ENCODE data around the gene LGALS3. TPM values are rescaled to one million over a fixed set of nuclear protein-coding genes. Genes with fewer than 3 reads are reported as not detected.
A peak's percentile ranks its signal among the peaks of the same experiment; 100 is the strongest.

The LGALS3 gene
- total RNA-seq, 1 donor from 2014 or later = 351 TPM

DNA sequence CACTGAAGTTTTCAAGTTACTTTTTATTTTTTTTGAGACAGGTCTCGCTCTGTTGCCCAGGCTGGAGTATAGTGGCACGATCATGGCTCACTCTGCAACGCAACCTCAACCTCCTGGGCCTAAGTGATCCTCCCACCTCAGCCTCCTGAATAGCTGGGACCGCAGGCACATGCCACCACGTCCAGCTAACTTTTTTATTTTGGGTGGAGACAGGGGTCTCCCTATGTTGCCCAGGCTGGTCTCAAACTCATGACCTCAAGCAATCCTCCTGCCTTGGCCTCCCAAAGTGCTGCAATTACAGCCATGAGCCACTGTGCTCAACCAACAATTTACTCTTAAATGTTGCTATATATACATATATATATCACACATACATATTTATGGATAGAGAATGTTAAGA is 27.4 kb upstream of the LGALS3 start:
- Histone ChIP-seq H3K27me3 (no peaks in the 10 kb centered on the region), H3K4me1 (peaks cover 81% of the 10 kb centered on the region), H3K9me3 (no peaks in the 10 kb centered on the region), H3K36me3 (no peaks in the 10 kb centered on the region), H3K4me3 (no peak overlapping the region), H3K27ac (peak overlapping the region; percentile 96)
- ATAC-seq (no peak), DNase-seq (no peak)
- TF ChIP-seq, protein P1, sequence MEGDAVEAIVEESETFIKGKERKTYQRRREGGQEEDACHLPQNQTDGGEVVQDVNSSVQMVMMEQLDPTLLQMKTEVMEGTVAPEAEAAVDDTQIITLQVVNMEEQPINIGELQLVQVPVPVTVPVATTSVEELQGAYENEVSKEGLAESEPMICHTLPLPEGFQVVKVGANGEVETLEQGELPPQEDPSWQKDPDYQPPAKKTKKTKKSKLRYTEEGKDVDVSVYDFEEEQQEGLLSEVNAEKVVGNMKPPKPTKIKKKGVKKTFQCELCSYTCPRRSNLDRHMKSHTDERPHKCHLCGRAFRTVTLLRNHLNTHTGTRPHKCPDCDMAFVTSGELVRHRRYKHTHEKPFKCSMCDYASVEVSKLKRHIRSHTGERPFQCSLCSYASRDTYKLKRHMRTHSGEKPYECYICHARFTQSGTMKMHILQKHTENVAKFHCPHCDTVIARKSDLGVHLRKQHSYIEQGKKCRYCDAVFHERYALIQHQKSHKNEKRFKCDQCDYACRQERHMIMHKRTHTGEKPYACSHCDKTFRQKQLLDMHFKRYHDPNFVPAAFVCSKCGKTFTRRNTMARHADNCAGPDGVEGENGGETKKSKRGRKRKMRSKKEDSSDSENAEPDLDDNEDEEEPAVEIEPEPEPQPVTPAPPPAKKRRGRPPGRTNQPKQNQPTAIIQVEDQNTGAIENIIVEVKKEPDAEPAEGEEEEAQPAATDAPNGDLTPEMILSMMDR (IDR thresholded peaks at IDR 0.05) = no peak
- intact Hi-C loops (cut with DNase I) = no loop called here

DNA sequence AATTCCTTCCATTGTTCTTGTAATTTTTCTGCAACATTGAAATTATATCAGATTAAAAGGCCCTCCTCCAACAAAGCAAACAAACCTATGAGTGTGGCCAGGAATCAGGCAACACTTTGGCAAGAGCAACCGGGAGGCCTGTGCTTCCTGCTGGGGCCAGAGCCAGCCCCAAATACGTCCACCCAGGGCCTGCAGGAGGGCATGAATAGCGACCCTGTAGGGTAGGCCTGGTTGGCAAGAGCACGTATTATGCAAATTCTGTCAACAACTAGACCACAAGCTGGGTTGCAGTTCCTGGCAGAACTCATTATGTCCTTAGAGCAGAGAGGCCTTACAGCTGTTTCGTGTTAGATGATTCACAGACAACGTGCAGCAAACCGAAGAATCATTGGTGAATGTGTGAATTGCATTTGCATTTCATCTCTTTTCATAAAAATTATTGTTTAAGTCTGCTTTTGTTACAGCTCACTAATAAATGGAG is 26.9 kb upstream of the LGALS3 start:
- H3K4me3 ChIP-seq = no peak overlapping the region
- TF ChIP-seq, protein P1 (IDR thresholded peaks at IDR 0.05) = no peak
- no peaks in the 10 kb centered on the region for H3K9me3 ChIP-seq
- ATAC-seq (peak; percentile 81), DNase-seq (peak; percentile 88)
- H3K27ac ChIP-seq = peak overlapping the region; percentile 96
- no peaks in the 10 kb centered on the region for H3K36me3 ChIP-seq
- H3K4me1 ChIP-seq = peaks cover 86% of the 10 kb centered on the region
- H3K27me3 ChIP-seq = no peaks in the 10 kb centered on the region
- intact Hi-C loops (cut with DNase I) = no loop called here

DNA sequence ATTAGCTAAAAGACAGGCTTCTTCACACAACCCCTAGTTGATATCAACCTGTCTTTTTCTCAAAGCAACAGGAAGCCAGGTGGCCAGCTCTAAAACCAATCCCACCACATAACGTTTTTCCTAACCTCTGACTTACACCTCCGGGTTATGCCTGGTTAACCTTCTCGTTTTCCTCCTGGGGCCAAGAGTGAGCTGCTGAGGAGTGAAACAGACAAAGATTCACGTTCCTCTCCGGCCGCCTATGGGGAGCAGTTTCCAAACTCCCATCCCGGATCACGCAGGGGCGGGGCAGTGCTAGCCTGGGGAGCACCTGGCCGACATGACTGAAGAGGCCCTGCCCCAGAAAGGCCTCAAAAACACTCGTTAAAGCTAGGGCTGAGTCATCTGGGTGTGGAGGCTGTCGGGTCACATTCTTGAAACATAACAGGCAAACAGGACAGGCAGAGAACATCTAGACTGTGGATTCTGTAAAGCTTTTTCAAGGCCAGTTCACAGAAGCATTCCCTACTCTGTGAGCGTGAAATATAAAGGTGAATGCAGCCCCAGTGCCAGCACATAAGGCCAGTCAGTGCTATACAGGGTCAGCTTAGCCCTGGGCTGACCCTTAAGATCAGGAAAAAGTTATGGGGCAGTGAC is 25.9 kb upstream of the LGALS3 start:
- Histone ChIP-seq H3K27me3 (no peaks in the 10 kb centered on the region), H3K4me3 (peak overlapping the region; percentile 28), H3K9me3 (no peaks in the 10 kb centered on the region), H3K4me1 (peaks cover 87% of the 10 kb centered on the region), H3K27ac (peak overlapping the region; percentile 96), H3K36me3 (no peaks in the 10 kb centered on the region)
- DNase-seq = peak; percentile 92
- peak; percentile 85 for ATAC-seq
- intact Hi-C loops (cut with DNase I) = no loop called here
- TF ChIP-seq, protein P1 (IDR thresholded peaks at IDR 0.05) = no peak

DNA sequence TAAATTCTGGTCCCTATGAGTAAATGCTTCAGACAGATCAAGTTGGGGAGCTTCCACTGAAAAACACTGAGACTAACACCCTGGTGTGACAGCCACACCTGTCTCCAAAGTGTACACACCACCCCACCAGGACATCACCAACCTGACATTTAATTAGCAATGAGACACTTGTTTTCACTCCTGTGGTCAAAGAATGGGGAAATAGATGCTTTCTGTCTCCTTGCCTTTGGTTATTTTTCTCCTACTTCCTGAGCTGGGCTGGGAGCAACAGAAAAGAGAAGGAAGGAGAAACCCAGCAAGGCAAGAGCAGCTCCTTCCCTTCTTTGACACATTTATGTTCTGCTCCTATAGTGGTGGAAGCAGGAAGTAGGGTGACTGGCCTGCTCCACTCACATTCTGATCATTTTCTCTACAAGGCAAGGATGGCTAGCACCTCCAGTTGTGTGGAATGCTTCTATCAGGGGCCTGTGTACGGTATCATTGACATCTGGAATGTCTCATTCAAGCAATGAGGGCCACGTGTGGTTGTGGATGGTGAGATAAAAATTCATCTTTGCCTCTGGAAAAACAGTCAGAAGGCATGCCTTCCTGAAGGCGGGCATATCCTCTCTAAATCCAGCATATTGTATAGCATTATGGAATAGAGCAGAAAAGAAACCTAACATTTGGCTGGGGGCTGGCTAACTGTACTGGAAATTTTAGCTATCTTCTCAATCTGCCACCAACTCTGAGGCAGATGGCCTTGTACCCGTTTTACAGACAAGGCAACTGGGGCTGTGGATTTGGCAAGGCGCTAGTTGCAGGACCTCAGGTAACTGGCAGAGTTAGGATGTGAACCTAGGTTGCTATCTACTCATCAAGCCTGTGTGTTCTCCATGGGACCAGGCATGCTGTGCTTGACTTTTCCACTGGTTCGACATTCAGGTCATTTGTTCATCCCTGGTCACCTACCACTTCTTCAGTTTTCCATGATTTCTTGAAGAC is 24.8 kb upstream of the LGALS3 start:
- no peak for DNase-seq
- H3K4me1 ChIP-seq = peaks cover 93% of the 10 kb centered on the region
- no peaks in the 10 kb centered on the region for H3K36me3 ChIP-seq
- peak; percentile 19 for ATAC-seq
- intact Hi-C loops (cut with DNase I) = no loop called here
- H3K27me3 ChIP-seq = no peaks in the 10 kb centered on the region
- H3K9me3 ChIP-seq = no peaks in the 10 kb centered on the region
- peak overlapping the region; percentile 96 for H3K27ac ChIP-seq
- TF ChIP-seq, protein P1 (IDR thresholded peaks at IDR 0.05) = no peak
- no peak overlapping the region for H3K4me3 ChIP-seq

DNA sequence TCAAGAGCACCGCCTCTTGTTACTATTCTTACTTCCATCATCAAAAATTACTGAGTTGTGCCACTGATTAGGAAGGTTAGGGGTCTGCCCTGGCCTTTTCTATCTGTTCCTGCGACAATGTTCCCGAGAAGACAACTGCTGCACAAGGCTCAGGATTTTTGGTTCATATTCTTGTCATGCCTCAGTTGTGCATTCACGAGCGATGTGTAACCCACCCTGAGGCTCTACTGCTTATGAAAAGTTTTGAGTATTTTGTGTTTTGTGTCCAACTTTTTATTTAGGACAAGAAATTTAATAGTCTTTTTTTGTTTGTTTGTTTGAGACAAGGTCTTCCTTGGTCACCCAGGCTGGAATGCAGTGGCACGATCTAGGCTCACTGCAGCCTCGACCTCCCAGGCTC is 23.1 kb upstream of the LGALS3 start:
- peaks cover 77% of the 10 kb centered on the region for H3K4me1 ChIP-seq
- TF ChIP-seq, protein P1 (IDR thresholded peaks at IDR 0.05) = no peak
- no peaks in the 10 kb centered on the region for H3K27me3 ChIP-seq
- H3K9me3 ChIP-seq = no peaks in the 10 kb centered on the region
- no peak overlapping the region for H3K4me3 ChIP-seq
- peak overlapping the region; percentile 96 for H3K27ac ChIP-seq
- H3K36me3 ChIP-seq = no peaks in the 10 kb centered on the region
- intact Hi-C loops (cut with DNase I) = no loop called here
- ATAC-seq (no peak), DNase-seq (no peak)

Measured in upper lobe of right lung (tissue), 1 donor.